IPS-18c (cell line): ENCODE measurements around the gene CCDC169.
A peak's percentile ranks its signal among the peaks of the same experiment; 100 is the strongest.
"Not testable (repeated sequence)": the region's sequence is repeated elsewhere in the genome, so short reads cannot be mapped to it uniquely, and the experiment has no call there.

Experiments used
- H3K4me3 ChIP-seq: 2 replicates; pipeline ENCODE4 v1.7.0; 2013; ENCODE audit warnings: low read depth, mild to moderate bottlenecking, low read length, moderate library complexity; ENCODE audit not compliant: insufficient read depth
- H3K9me3 ChIP-seq: one replicate; pipeline ENCODE4 v1.6.1; 2013; ENCODE audit warnings: mild to moderate bottlenecking, low read length, moderate library complexity; ENCODE audit not compliant: control insufficient read depth, insufficient read depth

Gene CCDC169

GRCh38 chr13:36297366-36298338 lies at the start of gene CCDC169:
CCDC169 (minus strand) TSS chr13:36297814; CDS start chr13:36297719, 95 bp downstream.
- Histone ChIP-seq H3K9me3 (no peaks in the 10 kb centered on the region), H3K4me3 (peak within 1 kb of the TSS; percentile 63)

DNA sequence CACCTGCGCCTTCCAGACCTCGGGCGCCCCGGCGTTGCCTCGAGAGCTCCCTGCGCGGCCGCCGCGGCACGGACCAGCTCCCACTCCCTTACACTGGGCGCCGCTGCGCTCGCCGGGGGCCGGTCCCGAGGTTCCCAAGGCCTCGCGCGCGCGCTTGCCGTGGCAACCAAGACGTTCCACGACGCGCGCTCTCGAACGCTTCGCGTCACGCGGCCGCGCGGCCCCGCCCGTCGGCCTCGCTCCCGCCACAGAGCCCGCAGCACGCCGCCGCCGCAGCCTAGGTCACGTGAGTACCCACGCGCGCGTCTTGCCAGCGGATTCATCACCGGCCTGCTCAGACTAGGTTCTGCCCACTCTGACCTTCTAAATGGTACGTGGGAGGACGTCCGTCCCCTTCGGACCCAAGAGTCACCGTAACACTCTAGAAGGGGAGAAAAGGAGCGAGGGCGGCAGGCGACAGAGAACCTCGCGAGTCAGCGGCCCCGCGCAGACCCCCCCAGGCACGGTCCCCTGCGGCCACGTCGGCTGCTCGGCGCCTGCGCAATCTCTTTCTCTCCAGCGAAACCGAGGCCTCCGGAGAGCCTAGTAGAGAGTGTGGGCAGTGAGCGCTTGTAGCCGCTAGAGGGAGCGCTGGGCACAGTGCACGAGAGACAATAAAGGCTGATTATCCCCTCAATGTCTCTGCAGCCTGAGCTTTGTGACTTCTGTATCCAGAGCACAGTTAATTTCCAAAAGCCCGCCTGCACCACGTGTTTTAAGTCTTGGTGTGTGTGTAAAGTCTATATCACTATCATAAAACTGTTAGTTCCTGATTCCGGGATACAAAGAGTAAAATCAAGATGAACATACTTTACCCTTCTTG lies 48.8 kb upstream of the CCDC169 start, which contains the start of gene SPART:
SPART (minus strand) TSS at position 173 of the 862 bp plus-strand sequence. CDS start 10,564 bp downstream, outside the sequence.
- Histone ChIP-seq H3K4me3 (peak within 1 kb of the TSS; percentile 97), H3K9me3 (no peaks in the 10 kb centered on the region)

GRCh38 chr13:36345438-36346221 lies 48.0 kb upstream of the CCDC169 start:
- no peaks in the 10 kb centered on the region for H3K9me3 ChIP-seq
- peak overlapping the region; percentile 97 for H3K4me3 ChIP-seq

DNA sequence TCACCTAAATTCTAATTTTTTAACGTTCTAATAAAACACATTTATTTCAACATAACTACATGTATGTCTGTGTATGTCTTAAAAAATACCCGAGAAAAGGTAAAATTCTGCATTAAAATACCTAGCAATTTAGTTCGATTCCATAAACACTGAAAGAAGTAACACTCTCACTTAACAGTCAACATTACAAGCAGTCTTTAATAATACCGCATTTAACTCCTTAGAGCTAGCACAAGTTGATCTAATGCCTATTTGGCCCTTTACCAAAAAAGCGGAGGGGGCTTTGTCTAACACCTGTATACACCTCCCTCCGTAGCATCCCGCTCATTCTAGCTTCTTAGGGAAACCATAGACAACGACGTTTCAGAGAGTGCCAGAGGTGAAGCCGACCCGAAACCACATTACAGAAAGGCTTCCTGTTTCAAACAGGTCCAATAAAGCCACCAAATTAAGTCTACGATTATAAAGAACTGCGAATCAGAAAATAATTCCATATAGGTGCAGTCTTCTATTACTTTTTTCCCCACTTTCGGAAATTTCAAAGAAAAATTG lies 47.3 kb upstream of the CCDC169 start:
- no peaks in the 10 kb centered on the region for H3K9me3 ChIP-seq
- H3K4me3 ChIP-seq: peak overlapping the region; percentile 97

DNA sequence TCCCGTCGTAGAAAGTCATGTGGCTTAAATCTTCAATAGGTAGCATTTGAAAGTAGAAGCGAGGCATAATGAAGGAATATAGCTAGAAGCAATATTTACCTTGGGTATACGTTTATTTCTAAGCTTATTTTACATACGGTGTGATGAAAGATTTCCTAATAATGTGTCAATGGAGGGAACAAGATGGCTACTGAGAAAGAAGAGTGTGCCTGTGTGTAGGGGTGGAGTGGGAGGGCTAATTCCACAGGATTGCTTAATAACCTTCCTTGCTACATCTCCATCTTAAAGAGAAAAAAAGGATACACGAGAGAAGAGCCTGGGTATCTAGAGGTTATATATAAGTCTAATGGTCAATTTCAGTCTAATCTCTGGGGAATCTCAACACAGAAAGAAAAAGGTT lies 46.6 kb upstream of the CCDC169 start:
- no peak overlapping the region; the same call in 1 of the 2 replicates for H3K4me3 ChIP-seq

DNA sequence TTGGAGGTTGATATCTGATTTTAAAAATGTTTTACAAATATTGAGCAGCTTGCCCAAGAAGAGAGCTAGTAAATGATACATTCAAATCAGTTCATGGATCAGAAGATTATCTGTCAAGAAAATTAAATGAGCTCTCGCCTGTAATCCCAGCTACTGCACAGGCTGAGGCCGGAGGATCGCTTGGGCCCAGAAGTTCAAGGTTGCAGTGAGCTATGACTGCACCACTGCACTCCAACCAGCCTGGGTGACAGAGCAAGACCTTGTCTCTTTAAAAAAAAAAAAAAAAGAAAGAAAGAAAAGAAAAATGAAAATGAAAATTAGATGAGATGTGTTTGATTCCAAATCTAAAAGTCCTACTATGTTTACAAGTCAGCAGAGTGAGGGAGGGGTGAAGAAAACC lies 46.2 kb upstream of the CCDC169 start:
- no peaks in the 10 kb centered on the region for H3K9me3 ChIP-seq
- no peak overlapping the region; the same call in 1 of the 2 replicates for H3K4me3 ChIP-seq

More for the DNA sequence above, 46.6 kb upstream of the CCDC169 start:
- no peaks in the 10 kb centered on the region for H3K9me3 ChIP-seq

DNA sequence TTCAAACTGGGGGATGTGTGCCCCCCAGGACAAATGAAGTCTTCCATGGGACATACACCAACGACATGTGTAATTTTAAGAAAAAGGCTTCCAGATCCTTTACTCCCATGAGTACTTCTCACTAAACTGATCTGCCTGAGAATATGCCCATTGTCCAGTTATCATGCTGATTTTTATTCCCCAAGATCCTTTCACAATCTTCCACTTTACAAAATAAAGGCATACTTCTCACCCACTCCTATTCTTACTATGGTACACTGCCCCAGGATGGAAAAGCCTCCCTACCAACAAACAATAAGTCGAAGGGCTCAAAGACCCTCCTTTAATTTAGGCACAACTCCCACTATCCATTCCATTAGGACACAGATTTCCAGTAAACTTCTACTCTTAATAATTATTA lies 45.1 kb upstream of the CCDC169 start:
- no peaks in the 10 kb centered on the region for H3K9me3 ChIP-seq
- no peak overlapping the region for H3K4me3 ChIP-seq

DNA sequence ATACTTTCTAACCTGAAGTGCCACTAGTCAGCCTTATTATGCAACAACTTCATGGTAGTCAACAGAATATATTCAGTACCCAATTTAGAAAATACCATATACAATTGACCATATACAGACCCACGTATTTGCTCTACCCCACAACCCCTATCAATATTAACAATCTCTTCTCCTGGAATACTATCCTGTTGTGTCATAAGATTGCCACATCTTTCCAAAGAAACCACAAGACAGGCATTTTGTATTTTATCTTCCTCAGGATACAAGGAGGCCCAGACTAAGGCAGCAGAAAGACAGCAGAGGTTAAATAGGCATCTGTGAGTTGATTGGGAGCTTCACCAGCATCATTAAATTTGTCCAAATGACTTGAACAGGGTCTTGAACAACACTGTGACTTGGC lies 44.1 kb upstream of the CCDC169 start:
- H3K9me3 ChIP-seq: no peaks in the 10 kb centered on the region
- H3K4me3 ChIP-seq: no peak overlapping the region

GRCh38 chr13:36339600-36340155 lies 42.1 kb upstream of the CCDC169 start:
- Histone ChIP-seq H3K4me3 (no peak overlapping the region), H3K9me3 (no peaks in the 10 kb centered on the region)

DNA sequence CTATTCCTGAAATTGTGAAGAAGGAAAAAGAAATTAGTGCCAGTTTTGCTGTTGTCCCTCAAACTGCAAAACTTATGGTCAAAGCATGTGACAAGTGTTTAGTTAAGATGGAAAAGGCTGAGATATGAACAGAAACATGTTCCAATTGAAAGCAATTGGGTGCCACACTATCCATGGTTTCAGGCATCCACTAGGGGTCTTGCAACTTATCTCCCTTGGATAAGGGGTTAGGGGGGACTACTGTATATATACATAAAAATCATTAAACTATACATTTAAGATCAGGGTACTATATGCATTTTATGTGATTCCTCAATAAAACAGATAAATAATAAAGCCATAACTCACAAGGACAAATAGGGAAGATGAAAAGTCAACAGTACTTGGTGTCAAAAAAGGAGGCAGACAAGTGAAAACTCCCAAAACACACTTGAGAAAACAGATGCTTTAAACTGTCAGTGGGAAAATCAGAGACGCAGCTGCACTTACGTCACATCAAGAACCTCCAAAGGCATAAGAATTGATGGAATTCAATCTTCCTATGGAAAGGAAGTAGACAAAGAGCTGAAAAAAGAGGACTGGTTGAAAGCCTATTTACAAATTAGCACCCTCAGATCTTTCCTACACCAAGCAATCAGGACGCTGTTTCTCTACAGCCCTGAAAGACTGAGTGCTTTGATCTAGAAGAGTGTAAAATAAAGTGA lies 40.5 kb upstream of the CCDC169 start:
- Histone ChIP-seq H3K9me3 (no peaks in the 10 kb centered on the region), H3K4me3 (no peak overlapping the region)

- H3K9me3 ChIP-seq: no peaks in the 10 kb centered on the region
- no peak overlapping the region for H3K4me3 ChIP-seq
Measured at GRCh38 chr13:36332986-36333385, 35.4 kb upstream of the CCDC169 start.

DNA sequence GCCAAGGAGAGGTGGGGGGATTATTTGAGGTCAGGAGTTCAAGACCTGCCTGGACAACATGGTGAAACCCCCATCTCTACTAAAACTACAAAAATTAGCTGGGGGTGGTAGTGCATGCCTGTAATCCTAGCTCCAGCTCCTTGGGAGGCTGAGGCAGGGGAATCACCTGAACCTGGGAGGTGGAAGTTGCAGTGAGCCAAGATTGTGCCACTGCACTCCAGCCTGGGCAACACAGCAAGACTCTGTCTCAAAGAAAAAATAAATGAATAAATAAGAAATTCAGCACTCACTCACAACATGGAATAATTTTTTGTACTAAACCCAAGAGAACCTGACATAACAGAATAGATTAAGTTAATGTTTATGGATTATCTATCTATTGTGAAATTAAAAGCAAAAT lies 34.6 kb upstream of the CCDC169 start:
- H3K4me3 ChIP-seq, H3K9me3 ChIP-seq: not testable (repeated sequence)

DNA sequence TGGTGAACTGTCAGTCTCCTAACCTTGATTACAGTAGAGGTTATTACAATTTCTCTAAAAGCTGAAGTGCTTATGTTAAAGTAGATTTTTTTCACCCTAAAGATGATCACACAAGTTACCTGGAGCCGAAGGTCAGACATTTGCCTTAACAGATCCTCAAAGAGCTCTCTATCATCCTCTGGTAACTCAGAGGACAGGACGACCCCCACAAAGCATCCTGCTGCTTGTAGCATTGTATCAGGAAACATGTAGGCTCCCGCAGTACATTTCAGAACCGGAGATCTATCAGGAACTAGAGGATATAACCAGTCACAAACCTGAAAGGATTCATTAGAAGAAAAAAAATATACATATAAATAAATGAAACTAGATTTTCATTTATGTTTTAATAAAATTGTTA lies 33.7 kb upstream of the CCDC169 start:
- Histone ChIP-seq H3K9me3 (no peaks in the 10 kb centered on the region), H3K4me3 (no peak overlapping the region)

DNA sequence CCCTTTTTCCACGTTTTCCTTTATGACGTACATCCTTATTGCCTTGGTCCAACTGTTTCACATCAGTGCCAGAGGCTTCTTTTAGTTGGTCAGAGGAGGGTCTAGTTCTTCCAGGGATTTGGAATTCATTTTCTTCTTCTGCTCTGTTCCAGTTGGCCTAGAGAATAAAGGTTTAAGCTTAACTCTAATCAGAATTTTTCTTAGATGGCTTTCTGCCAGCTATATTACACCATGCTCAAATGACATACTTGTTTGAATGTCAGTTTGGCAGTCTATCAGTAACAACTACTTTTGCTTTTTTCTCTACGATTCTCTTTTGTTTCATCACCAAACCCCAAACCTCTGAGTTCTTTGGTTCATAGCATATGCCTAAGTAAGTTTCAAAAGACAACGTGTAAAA lies 31.7 kb upstream of the CCDC169 start:
- H3K4me3 ChIP-seq: no peak overlapping the region
- H3K9me3 ChIP-seq: no peaks in the 10 kb centered on the region

DNA sequence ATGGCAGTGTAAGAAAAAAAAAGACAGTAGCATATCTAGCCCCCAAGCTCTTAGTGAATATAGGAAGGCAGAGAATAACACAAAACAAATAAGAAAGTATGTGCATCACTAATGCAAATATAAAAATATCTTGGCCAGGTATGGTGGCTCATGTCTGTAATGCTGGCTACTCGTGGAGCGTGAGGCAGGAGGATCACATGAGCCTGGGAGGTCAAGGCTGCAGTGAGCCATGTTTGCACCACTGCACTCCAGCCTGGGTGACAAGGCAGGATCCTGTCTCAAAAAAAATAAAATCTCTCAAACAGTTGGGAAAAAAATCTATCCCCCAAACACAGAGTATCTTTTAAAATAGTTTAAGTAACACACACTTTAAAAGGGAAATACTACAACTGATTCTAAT lies 31.2 kb upstream of the CCDC169 start:
- no peaks in the 10 kb centered on the region for H3K9me3 ChIP-seq
- H3K4me3 ChIP-seq: no peak overlapping the region

GRCh38 chr13:36325912-36326311 lies 28.3 kb upstream of the CCDC169 start:
- Histone ChIP-seq H3K4me3 (no peak overlapping the region), H3K9me3 (no peaks in the 10 kb centered on the region)
